IPS-18c (cell line): ENCODE results near the gene THSD4.
"Not testable (repeated sequence)": the region's sequence is repeated elsewhere in the genome, so short reads cannot be mapped to it uniquely, and the experiment has no call there.

Experiments
- H3K4me3 ChIP-seq: 2 replicates; pipeline ENCODE4 v1.7.0; 2013; ENCODE audit warnings: low read depth, mild to moderate bottlenecking, low read length, moderate library complexity; ENCODE audit not compliant: insufficient read depth
- H3K9me3 ChIP-seq: one replicate; pipeline ENCODE4 v1.6.1; 2013; ENCODE audit warnings: mild to moderate bottlenecking, low read length, moderate library complexity; ENCODE audit not compliant: control insufficient read depth, insufficient read depth

Gene THSD4

DNA sequence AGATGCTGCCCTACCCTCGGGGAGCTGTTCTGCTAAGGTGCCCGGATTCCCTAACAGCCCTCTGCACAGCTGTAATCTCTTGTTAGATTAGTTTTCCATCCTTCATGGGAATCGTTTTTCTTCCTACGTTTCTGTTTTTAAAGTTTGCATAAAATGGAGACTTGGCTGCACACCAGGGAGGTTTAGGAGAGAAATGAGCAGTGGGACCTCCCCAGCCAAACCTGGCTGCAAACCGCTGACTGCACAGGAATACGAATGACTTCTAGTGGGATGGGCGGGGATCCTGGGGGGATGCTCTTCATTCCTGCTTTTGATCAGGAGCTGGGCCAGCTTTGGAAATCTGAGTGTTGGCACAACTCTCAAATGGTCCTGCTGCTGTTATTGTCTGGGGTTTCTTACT is 77.5 kb downstream of the THSD4 start:
- Histone ChIP-seq H3K9me3 (no peaks in the 10 kb centered on the region), H3K4me3 (no peak overlapping the region)

- Histone ChIP-seq H3K9me3 (no peaks in the 10 kb centered on the region), H3K4me3 (no peak overlapping the region)
Observed at GRCh38 chr15:71194286-71194685, 79.0 kb downstream of the THSD4 start.

DNA sequence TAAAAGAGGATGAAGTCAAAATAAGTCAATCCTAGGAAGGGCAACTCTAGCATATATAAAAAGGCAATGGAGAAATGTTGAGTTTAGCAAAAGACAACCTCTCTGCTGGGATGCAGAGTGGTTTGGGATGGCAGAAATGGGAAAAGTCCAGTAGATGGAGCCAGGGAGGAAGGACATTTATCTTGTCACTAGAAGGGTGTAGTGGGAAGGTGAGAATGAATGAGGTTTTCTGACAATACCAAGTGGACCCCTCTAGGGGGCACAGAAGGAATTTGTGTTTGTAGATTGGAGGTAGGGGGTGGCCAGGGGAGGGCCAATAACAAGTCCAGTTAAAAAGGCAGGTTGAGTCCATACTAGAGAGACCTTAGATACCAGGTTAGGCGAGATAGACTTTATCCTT is 80.0 kb downstream of the THSD4 start:
- H3K4me3 ChIP-seq: no peak overlapping the region
- no peaks in the 10 kb centered on the region for H3K9me3 ChIP-seq

- no peak overlapping the region for H3K4me3 ChIP-seq
- no peaks in the 10 kb centered on the region for H3K9me3 ChIP-seq
Observed at GRCh38 chr15:71197620-71198019, 82.3 kb downstream of the THSD4 start.

DNA sequence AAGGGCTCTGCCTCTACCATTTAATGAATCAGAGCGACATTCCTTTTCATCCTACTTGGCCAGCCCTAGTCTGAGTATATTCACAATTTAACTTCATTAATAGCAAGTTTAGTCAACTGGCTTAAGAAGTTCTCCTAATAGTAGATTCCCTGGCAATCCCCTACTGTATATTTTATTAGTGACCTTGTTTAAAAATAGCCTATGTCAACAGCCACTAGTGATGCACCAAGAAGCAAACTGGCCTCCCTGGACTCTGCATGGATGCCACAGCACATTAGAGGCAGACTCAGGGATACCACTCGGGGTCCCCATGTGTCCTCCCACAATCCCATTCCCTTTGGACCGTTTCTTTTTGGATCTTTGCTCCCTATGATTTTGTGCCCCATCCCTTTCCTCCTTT is 83.6 kb downstream of the THSD4 start:
- Histone ChIP-seq H3K9me3 (no peaks in the 10 kb centered on the region), H3K4me3 (no peak overlapping the region)

- no peaks in the 10 kb centered on the region for H3K9me3 ChIP-seq
- H3K4me3 ChIP-seq: no peak overlapping the region
Observed at GRCh38 chr15:71199384-71200351, 84.4 kb downstream of the THSD4 start.

DNA sequence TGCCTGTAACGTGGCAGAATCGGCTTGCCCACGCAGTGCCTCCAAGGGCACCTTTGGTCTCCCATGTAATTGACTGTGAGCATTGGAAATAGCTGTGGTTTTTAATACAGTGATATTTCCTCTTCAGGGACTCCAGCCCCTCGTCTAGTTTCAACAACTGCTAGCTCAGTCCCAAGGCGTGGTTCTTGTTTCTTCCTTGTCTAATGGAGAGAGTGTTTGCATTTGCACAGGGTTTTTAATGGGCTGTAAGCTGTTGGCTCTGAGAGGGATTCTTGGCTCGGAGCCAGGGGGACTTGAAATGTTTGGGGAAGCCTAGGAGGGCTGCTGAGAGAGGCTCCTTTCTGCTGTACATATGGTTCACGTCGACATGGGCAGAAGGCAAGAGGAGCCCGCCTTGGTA is 86.2 kb downstream of the THSD4 start:
- Histone ChIP-seq H3K9me3 (no peaks in the 10 kb centered on the region), H3K4me3 (no peak overlapping the region)

GRCh38 chr15:71202712-71203111 is 87.4 kb downstream of the THSD4 start:
- Histone ChIP-seq H3K9me3 (no peaks in the 10 kb centered on the region), H3K4me3 (no peak overlapping the region)

DNA sequence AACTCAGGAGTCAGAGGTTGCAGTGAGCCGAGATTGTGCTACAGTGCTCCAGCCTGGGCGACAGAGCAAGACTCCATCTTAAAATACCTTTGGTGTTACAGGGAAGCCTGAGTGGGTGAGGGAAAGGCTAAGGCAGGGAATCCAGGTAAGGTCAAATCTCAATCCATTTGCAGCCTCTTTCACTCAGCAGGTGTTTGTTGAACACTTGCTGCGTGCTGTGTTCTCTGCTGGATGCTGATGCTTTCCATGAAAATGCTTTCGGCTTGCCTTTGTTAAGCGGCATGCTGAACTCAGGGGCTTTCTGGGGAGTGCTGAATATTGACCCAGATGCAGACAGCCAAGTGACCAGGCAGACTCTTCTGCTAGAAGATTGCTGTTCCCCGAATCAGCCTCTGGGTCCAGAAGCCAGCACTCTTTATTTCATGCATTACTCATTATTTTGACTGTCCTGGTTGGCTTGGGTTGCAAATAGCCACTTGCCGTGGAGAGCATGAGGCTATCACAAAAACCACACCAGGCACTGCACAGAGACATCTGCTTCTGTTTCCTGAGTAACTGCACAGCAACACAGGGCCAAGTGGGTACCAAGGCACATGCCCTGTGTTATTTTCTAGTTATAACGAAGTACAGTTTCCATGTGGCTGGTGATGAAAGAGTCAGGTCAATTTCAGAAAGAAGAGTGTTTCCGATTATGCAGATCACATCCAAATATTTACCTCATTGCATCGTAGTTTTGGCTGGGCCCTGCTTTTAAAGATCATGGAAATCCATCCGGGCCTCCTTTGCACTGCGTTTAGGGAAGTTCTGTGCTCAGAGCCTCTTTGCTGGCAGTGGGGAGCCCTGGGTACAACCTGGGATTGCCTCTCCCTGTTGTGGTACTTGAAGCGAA is 88.6 kb downstream of the THSD4 start:
- no peaks in the 10 kb centered on the region for H3K9me3 ChIP-seq
- H3K4me3 ChIP-seq: no peak overlapping the region

DNA sequence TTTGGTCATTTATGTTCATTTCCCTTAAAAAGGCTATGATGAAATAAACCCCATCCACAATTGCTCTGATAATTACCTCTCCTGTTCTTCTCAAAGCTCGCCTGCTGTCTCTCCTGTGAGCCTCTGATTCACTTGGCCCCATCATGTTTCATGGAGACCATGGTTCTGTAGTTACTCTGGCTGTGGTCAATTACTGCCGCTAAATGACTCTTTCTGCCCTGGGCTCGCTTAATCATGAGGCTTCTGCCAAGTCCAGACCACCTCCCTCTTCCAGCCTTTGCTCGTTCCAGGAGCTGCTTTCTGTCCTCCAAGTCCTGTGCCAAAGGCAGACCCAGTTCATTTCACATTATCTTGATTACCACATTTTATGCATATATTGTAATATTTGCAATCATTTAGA is 91.9 kb downstream of the THSD4 start:
- Histone ChIP-seq H3K4me3 (no peak overlapping the region), H3K9me3 (no peaks in the 10 kb centered on the region)

GRCh38 chr15:71212146-71212545 is 96.9 kb downstream of the THSD4 start:
- no peaks in the 10 kb centered on the region for H3K9me3 ChIP-seq
- H3K4me3 ChIP-seq: no peak overlapping the region

DNA sequence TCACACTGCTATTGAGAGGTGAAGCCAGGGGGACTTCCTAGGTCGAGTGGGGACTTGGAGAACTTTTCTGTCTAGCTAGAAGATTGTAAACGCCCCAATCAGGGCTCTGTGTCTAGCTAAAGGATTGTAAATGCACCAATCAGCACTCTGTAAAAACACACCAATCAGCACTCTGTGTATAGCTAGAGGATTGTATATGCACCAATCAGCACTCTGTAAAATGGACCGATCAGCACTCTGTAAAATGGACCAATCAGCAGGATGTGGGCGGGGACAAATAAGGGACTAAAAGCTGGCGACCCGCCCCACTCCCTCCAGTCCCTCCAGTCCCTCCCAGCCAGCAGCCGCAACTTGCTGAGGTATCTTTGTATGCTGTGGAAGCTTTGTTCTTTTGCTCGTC is 98.7 kb downstream of the THSD4 start:
- not testable (repeated sequence) for H3K4me3 ChIP-seq, H3K9me3 ChIP-seq

- no peaks in the 10 kb centered on the region for H3K9me3 ChIP-seq
- H3K4me3 ChIP-seq: no peak overlapping the region
Observed at GRCh38 chr15:71215126-71215894, 100.0 kb downstream of the THSD4 start.

- no peak overlapping the region for H3K4me3 ChIP-seq
- H3K9me3 ChIP-seq: no peaks in the 10 kb centered on the region
Observed at GRCh38 chr15:71218272-71218805, 103.1 kb downstream of the THSD4 start.

DNA sequence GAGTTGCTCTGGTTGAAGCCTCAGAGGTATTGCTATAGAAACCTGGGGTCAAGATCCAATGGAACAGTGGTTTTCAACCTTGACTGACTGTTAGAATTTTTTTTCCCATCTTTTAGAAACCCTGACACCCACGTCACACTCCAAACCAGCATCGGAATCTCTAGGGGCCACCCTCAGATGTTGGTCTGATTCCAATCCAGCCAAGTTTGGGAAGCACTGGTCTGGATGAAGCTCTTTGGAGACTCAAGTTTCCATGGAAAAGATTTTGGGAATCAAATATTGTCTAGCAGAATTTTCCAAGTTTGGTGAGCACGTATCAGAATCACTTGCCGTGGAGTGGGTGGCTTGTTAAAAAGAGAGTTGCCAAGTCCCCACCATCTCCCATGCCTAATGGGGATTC is 103.8 kb downstream of the THSD4 start:
- H3K9me3 ChIP-seq: no peaks in the 10 kb centered on the region
- H3K4me3 ChIP-seq: no peak overlapping the region

GRCh38 chr15:71219645-71220044 is 104.4 kb downstream of the THSD4 start:
- no peak overlapping the region for H3K4me3 ChIP-seq
- H3K9me3 ChIP-seq: no peaks in the 10 kb centered on the region

- Histone ChIP-seq H3K9me3 (no peaks in the 10 kb centered on the region), H3K4me3 (no peak overlapping the region)
Observed at GRCh38 chr15:71220828-71221227, 105.6 kb downstream of the THSD4 start.
